Cardiac muscle cell (in vitro differentiated cells and primary cell): ENCODE measurements around the gene DUS4L. TPM values are rescaled to one million over a fixed set of nuclear protein-coding genes. Genes with fewer than 3 reads are reported as not detected.

Experiments
- DNase-seq, 2 donors: peaks; one replicate each; pipeline versions ENCODE4 v3.0.0 to v3.0.0-alpha.2; 2010 to 2017; ENCODE audit warnings: low read depth in 1 of 2, low spot score in 1 of 2
- H3K27ac ChIP-seq: fragments of 200-600 bp; sonication (generic); 2 replicates; pipeline ENCODE4 v1.5.1; 2016
- H3K27me3 ChIP-seq: fragments of 200-600 bp; sonication (generic); 2 replicates; pipeline ENCODE4 v1.6.0; 2016; ENCODE audit warnings: control low read depth
- H3K36me3 ChIP-seq: fragments of 200-600 bp; sonication (generic); 2 replicates; pipeline ENCODE4 v1.5.1; 2016; ENCODE audit warnings: control low read depth
- H3K4me1 ChIP-seq: fragments of 200-600 bp; sonication (generic); 2 replicates; pipeline ENCODE4 v1.8.1; 2017; ENCODE audit warnings: low read depth, mild to moderate bottlenecking, mixed run types
- H3K4me3 ChIP-seq: fragments of 200-600 bp; sonication (generic); 2 replicates; pipeline ENCODE4 v1.5.1; 2016; ENCODE audit warnings: mild to moderate bottlenecking
- H3K9me3 ChIP-seq: fragments of 200-600 bp; sonication (generic); 2 replicates; pipeline ENCODE4 v1.5.1; 2017; ENCODE audit warnings: low read depth, mild to moderate bottlenecking, control low read depth
- CTCF ChIP-seq: IDR thresholded peaks from 2 replicates; pipeline ENCODE4 v1.5.1; 2012; ENCODE audit warnings: low read depth, mild to moderate bottlenecking, low read length
- polyA plus RNA-seq: library from polyadenylated mRNA; unstranded; fragments of >200 nt; fragmentation: Nextera tagmentation; extraction: Ambion mirVana; gene quantifications from 2 replicates; pipeline ENCODE4 v1.2.1, GENCODE V29; 2016
- total RNA-seq: library from RNA; depleted of rRNA; stranded (reverse); fragments of >200 nt; gene quantifications from 2 replicates; pipeline ENCODE4 v1.2.3, GENCODE V29; 2016

DUS4L gene
- total and polyA plus RNA-seq, 2 experiments from 2014 or later = 12.8 to 22.5 TPM

- TF ChIP-seq CTCF = no peak
- H3K4me3 ChIP-seq = no peak overlapping the region
- no peaks in the 10 kb centered on the region for H3K9me3 ChIP-seq
- DNase-seq = no peak
- H3K36me3 ChIP-seq = peaks cover 17% of the 10 kb centered on the region
- H3K4me1 ChIP-seq = no peaks in the 10 kb centered on the region
- no peaks in the 10 kb centered on the region for H3K27me3 ChIP-seq
- no peak overlapping the region for H3K27ac ChIP-seq
Measured at GRCh38 chr7:107555893-107556292, 7.9 kb upstream of the DUS4L start.

DNA sequence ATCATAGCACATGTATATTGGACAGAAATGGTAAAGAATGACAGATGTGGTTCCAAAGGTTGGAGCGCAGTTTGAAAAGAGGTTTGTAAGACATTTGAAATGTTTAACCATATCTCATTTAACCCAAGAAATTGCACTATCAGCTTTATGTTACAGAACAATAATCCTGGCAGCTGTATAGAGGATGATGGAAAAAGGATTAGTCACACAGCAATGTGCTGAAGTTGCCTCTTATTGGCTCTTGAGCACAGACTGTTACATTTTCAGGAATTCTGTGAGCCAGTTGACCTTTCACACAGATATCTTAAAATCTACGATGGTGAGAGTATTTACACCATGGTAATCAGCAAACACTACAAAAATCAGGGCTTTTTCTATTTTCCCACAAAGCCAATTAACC, 3.9 kb upstream of the DUS4L start:
- Histone ChIP-seq H3K4me3 (no peak overlapping the region), H3K27me3 (no peaks in the 10 kb centered on the region), H3K36me3 (peaks cover 7% of the 10 kb centered on the region), H3K4me1 (peaks cover 8% of the 10 kb centered on the region), H3K9me3 (no peaks in the 10 kb centered on the region), H3K27ac (no peak overlapping the region)
- TF ChIP-seq CTCF = no peak
- DNase-seq = peak in 1 of 2 donors; percentile 69

- Histone ChIP-seq H3K27ac (no peak overlapping the region), H3K36me3 (peaks cover 3% of the 10 kb centered on the region), H3K27me3 (no peaks in the 10 kb centered on the region), H3K4me3 (no peak overlapping the region), H3K9me3 (no peaks in the 10 kb centered on the region), H3K4me1 (peaks cover 8% of the 10 kb centered on the region)
- no peak for DNase-seq
- no peak for TF ChIP-seq CTCF
Measured at GRCh38 chr7:107560898-107561516, 2.8 kb upstream of the DUS4L start.

DNA sequence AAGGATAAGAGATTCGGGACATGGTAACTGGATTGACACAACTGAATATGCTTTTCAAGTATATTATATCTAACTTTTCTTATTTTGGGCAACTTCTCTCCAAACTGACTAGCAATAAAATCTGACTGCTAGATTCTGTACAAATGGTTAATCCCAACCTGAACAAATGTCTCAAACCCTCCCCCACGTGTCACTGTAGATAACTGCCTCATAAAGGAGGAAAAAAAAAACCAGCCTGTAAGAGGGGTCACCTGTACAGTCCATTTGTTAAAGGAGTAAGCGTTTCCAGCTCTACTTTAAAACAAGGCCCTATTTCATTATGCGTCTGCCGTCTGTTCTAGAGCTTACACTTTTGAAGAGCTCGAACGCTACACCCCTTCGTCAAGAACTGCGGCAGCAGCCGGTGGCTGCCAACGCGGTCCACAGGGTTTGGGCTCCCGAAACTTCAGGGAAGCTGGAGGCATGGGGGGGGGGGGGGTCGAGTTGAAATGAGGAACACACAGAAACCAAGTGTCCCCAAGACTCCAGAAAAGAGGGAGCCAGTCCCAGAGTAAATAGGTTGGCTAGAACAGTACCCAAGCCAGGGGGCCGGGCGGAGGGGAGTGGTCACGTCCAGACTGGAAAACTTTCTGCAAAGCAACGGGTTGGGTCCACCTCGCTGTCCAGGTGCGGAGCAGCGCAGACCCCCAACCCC, 543 bp upstream of the DUS4L start:
- no peak for TF ChIP-seq CTCF
- no peaks in the 10 kb centered on the region for H3K36me3 ChIP-seq
- H3K27ac ChIP-seq = peak overlapping the region; percentile 96
- DNase-seq = no peak
- no peaks in the 10 kb centered on the region for H3K27me3 ChIP-seq
- H3K4me1 ChIP-seq = peaks cover 8% of the 10 kb centered on the region
- H3K9me3 ChIP-seq = no peaks in the 10 kb centered on the region
- H3K4me3 ChIP-seq = peak overlapping the region; percentile 78

- Histone ChIP-seq H3K27ac (peak overlapping the region; percentile 96), H3K36me3 (no peaks in the 10 kb centered on the region), H3K4me1 (peaks cover 8% of the 10 kb centered on the region), H3K4me3 (peak overlapping the region; percentile 78), H3K9me3 (no peaks in the 10 kb centered on the region), H3K27me3 (no peaks in the 10 kb centered on the region)
- TF ChIP-seq CTCF = no peak
- DNase-seq = peak in 1 of 2 donors; percentile 62
Measured at GRCh38 chr7:107564553-107565298, 955 bp downstream of the DUS4L start.
